WTC11 (cell line): Measurements from ENCODE around the gene UGT1A4.
"Not testable (repeated sequence)": the region's sequence is repeated elsewhere in the genome, so short reads cannot be mapped to it uniquely, and the experiment has no call there.

Source experiments
- CREB1 ChIP-seq: sonication (generic); formaldehyde crosslinking; IDR thresholded peaks from 2 replicates; pipeline ENCODE4 v1.8.0; 2023; ENCODE audit warnings: mild to moderate bottlenecking, missing genetic modification reagents
- CTCF ChIP-seq: fragments of 200-600 bp; IDR thresholded peaks from 2 replicates; pipeline ENCODE4 v1.8.0; 2022; ENCODE audit warnings: antibody characterized with exemption
- ELF4 ChIP-seq: sonication (generic); formaldehyde crosslinking; IDR thresholded peaks from 2 replicates; pipeline ENCODE4 v1.8.1; 2022; ENCODE audit warnings: low read depth, mild to moderate bottlenecking, moderate library complexity, missing genetic modification reagents
- JUN ChIP-seq: sonication (generic); formaldehyde crosslinking; IDR thresholded peaks from 2 replicates; pipeline ENCODE4 v1.8.0; 2023; ENCODE audit warnings: mild to moderate bottlenecking, missing genetic modification reagents
- NR2C2 ChIP-seq: sonication (generic); formaldehyde crosslinking; IDR thresholded peaks from 2 replicates; pipeline ENCODE4 v1.8.0; 2022; ENCODE audit warnings: mild to moderate bottlenecking, missing genetic modification reagents
- TEAD4 ChIP-seq: sonication (generic); formaldehyde crosslinking; IDR thresholded peaks from 2 replicates; pipeline ENCODE4 v1.8.0; 2022; ENCODE audit warnings: mild to moderate bottlenecking, missing genetic modification reagents
- TP53 ChIP-seq: sonication (generic); formaldehyde crosslinking; IDR thresholded peaks from 2 replicates; pipeline ENCODE4 v1.8.1; 2023; ENCODE audit warnings: mild to moderate bottlenecking, missing genetic modification reagents
- USF2 ChIP-seq: sonication (generic); formaldehyde crosslinking; IDR thresholded peaks from 2 replicates; pipeline ENCODE4 v1.8.1; 2023; ENCODE audit warnings: mild to moderate bottlenecking, missing genetic modification reagents, moderate library complexity
- ZBTB43 ChIP-seq: sonication (generic); formaldehyde crosslinking; IDR thresholded peaks from 2 replicates; pipeline ENCODE4 v1.8.1; 2023; ENCODE audit warnings: mild to moderate bottlenecking, missing genetic modification reagents
- ZNF317 ChIP-seq: sonication (generic); formaldehyde crosslinking; IDR thresholded peaks from 2 replicates; pipeline ENCODE4 v1.8.1; 2023; ENCODE audit warnings: low read depth, mild to moderate bottlenecking, moderate library complexity, missing genetic modification reagents, borderline replicate concordance
- TF ChIP-seq, protein P1 (sequence below): sonication (generic); formaldehyde crosslinking; IDR thresholded peaks from 2 replicates; pipeline ENCODE4 v1.8.0; 2022; ENCODE audit warnings: mild to moderate bottlenecking, missing genetic modification reagents
- TF ChIP-seq, protein P2 (sequence below): sonication (generic); formaldehyde crosslinking; IDR thresholded peaks from 2 replicates; pipeline ENCODE4 v1.8.0; 2022; ENCODE audit warnings: mild to moderate bottlenecking, missing genetic modification reagents

GRCh38 chr2:233736868-233737653 is 18.5 kb downstream of the UGT1A4 start:
- TF ChIP-seq, protein P1, sequence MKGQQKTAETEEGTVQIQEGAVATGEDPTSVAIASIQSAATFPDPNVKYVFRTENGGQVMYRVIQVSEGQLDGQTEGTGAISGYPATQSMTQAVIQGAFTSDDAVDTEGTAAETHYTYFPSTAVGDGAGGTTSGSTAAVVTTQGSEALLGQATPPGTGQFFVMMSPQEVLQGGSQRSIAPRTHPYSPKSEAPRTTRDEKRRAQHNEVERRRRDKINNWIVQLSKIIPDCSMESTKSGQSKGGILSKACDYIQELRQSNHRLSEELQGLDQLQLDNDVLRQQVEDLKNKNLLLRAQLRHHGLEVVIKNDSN (CRISPR knock-in tag) = not testable (repeated sequence)
- TF ChIP-seq CTCF; TP53 (CRISPR knock-in tag); USF2 (CRISPR knock-in tag); JUN; ELF4 (CRISPR knock-in tag); NR2C2; CREB1 (CRISPR knock-in tag); TEAD4 (CRISPR knock-in tag); ZNF317 (CRISPR knock-in tag); ZBTB43 (CRISPR knock-in tag): not testable (repeated sequence)
- TF ChIP-seq, protein P2, sequence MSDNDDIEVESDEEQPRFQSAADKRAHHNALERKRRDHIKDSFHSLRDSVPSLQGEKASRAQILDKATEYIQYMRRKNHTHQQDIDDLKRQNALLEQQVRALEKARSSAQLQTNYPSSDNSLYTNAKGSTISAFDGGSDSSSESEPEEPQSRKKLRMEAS (CRISPR knock-in tag) = not testable (repeated sequence)
